A673 (cell line): ENCODE results near the gene TMEM212. TPM values are rescaled to one million over a fixed set of nuclear protein-coding genes. Genes with fewer than 3 reads are reported as not detected.

ENCODE experiments used
- BruUV-seq: library from RNA; stranded (reverse); fragments of 400-500 nt; replicated peaks from 2 replicates; lab custom pipeline; 2021; lab: Mats Ljungman, UMichigan
- CTCF ChIA-PET: fragments of 300-600 bp; sonication (Branson Sonifier 250); formaldehyde crosslinking; loops from one replicate; lab custom pipeline; 2022; ENCODE audit warnings: antibody characterized with exemption; lab: Charles Lee
- POLR2A ChIA-PET: fragments of 300-600 bp; sonication (Branson Sonifier 250); formaldehyde crosslinking; loops from one replicate; lab custom pipeline; 2022; ENCODE audit warnings: antibody characterized with exemption; ENCODE audit not compliant: low non-redundant PET; lab: Charles Lee
- DNase-seq: peaks from one replicate; pipeline ENCODE4 v3.0.0-alpha.2; 2015; ENCODE audit warnings: low spot score
- H3K27ac ChIP-seq: fragments of 200-600 bp; sonication (generic); 2 replicates; pipeline ENCODE4 v1.5.1; 2016; ENCODE audit warnings: mixed run types, low read depth, mild to moderate bottlenecking, mixed read lengths, antibody characterized with exemption, low read length; ENCODE audit not compliant: poor library complexity, severe bottlenecking
- H3K27me3 ChIP-seq: fragments of 200-600 bp; sonication (generic); replicated peaks from 2 replicates; pipeline ENCODE4 v1.6.1; 2017; ENCODE audit warnings: mixed run types, low read depth, mild to moderate bottlenecking, mixed read lengths, antibody characterized with exemption, low read length; ENCODE audit not compliant: insufficient read depth, poor library complexity
- H3K36me3 ChIP-seq: fragments of 200-600 bp; sonication (generic); 2 replicates; pipeline ENCODE4 v1.6.1; 2016; ENCODE audit warnings: mixed run types, mild to moderate bottlenecking, mixed read lengths, antibody characterized with exemption, low read length; ENCODE audit not compliant: insufficient read depth, poor library complexity, severe bottlenecking
- H3K4me1 ChIP-seq: fragments of 200-600 bp; sonication (generic); 2 replicates; pipeline ENCODE4 v1.6.1; 2017; ENCODE audit warnings: mixed run types, mild to moderate bottlenecking, mixed read lengths, antibody characterized with exemption, low read length; ENCODE audit not compliant: insufficient read depth, poor library complexity, severe bottlenecking
- H3K4me3 ChIP-seq: fragments of 200-600 bp; sonication (generic); 2 replicates; pipeline ENCODE4 v1.5.1; 2016; ENCODE audit warnings: low read depth, mixed run types, mild to moderate bottlenecking, mixed read lengths, low read length; ENCODE audit not compliant: poor library complexity, severe bottlenecking
- H3K9me3 ChIP-seq: fragments of 200-600 bp; sonication (generic); 2 replicates; pipeline ENCODE4 v1.6.1; 2016; ENCODE audit warnings: mixed run types, low read depth, mild to moderate bottlenecking, mixed read lengths, antibody characterized with exemption, low read length; ENCODE audit not compliant: poor library complexity, severe bottlenecking
- CTCF ChIP-seq: fragments of 300-800, 200-600 bp; sonication (generic); conservative IDR thresholded peaks from 2 replicates; pipeline ENCODE4 v1.5.1; 2017; ENCODE audit warnings: low read depth, mild to moderate bottlenecking, antibody characterized with exemption, low read length, moderate library complexity, mixed read lengths
- EZH2 ChIP-seq: fragments of 200-600 bp; sonication (generic); IDR thresholded peaks from 2 replicates; pipeline ENCODE4 v1.6.1; 2017; ENCODE audit warnings: borderline replicate concordance, low read depth, mild to moderate bottlenecking, mixed read lengths, antibody characterized with exemption, low read length; ENCODE audit not compliant: poor library complexity, severe bottlenecking
- intact Hi-C: fragments of 100-400 bp; cut with micrococcal nuclease; formaldehyde crosslinking; loops from one replicate; pipeline ENCODE4 v1.10.0; 2022; ENCODE audit not compliant: unreplicated experiment
- total RNA-seq: library from RNA; stranded (reverse); gene quantifications from 2 replicates; pipeline ENCODE4 v1.2.3, GENCODE V29; 2021

The TMEM212 gene
- total RNA-seq, 1 experiment from 2014 or later, result not detected

- no peaks in the 10 kb centered on the region for H3K27me3 ChIP-seq
- no peaks in the 10 kb centered on the region for H3K9me3 ChIP-seq
- H3K4me3 ChIP-seq, result no peak overlapping the region
- H3K27ac ChIP-seq, result no peak overlapping the region
- no peaks in the 10 kb centered on the region for H3K36me3 ChIP-seq
- intact Hi-C loops, result no loop called here
- no peaks in the 10 kb centered on the region for H3K4me1 ChIP-seq
- ChIA-PET CTCF (no interaction called here), POLR2A (no interaction called here)
- BruUV-seq, result no TSS peak
- DNase-seq, result no peak
- TF ChIP-seq EZH2 (no peak), CTCF (no peak)
Observed at GRCh38 chr3:171888466-171888865, 45.3 kb downstream of the TMEM212 start.

- CTCF ChIA-PET, result no interaction called here
Observed at GRCh38 chr3:171890398-171890797, 47.2 kb downstream of the TMEM212 start.

GRCh38 chr3:171892457-171892856 lies 49.3 kb downstream of the TMEM212 start:
- no peaks in the 10 kb centered on the region for H3K36me3 ChIP-seq
- H3K27me3 ChIP-seq, result no peaks in the 10 kb centered on the region
- CTCF ChIA-PET, result no interaction called here
- no TSS peak for BruUV-seq
- H3K4me3 ChIP-seq, result no peak overlapping the region
- no peaks in the 10 kb centered on the region for H3K9me3 ChIP-seq
- TF ChIP-seq EZH2 (no peak), CTCF (no peak)
- intact Hi-C loops, result no loop called here
- POLR2A ChIA-PET, result no interaction called here
- DNase-seq, result no peak
- peaks cover 4% of the 10 kb centered on the region for H3K4me1 ChIP-seq
- H3K27ac ChIP-seq, result no peak overlapping the region

More at GRCh38 chr3:171890398-171890797, 47.2 kb downstream of the TMEM212 start:
- POLR2A ChIA-PET, result no interaction called here
- intact Hi-C loops, result no loop called here
- Histone ChIP-seq H3K27ac (no peak overlapping the region), H3K9me3 (no peaks in the 10 kb centered on the region), H3K4me3 (no peak overlapping the region), H3K27me3 (no peaks in the 10 kb centered on the region), H3K36me3 (no peaks in the 10 kb centered on the region), H3K4me1 (peaks cover 1% of the 10 kb centered on the region)
- BruUV-seq, result no TSS peak
- DNase-seq, result no peak
- TF ChIP-seq EZH2 (no peak), CTCF (no peak)
